ENCODE data around the gene PALLD. TPM values are rescaled to one million over a fixed set of nuclear protein-coding genes. Genes with fewer than 3 reads are reported as not detected.

The PALLD gene
- total and polyA plus RNA-seq, 2 donors (not counting 3 experiments of a cell fraction or from before 2014, with no cell fraction given) = 13.4 to 48.2 TPM

DNA sequence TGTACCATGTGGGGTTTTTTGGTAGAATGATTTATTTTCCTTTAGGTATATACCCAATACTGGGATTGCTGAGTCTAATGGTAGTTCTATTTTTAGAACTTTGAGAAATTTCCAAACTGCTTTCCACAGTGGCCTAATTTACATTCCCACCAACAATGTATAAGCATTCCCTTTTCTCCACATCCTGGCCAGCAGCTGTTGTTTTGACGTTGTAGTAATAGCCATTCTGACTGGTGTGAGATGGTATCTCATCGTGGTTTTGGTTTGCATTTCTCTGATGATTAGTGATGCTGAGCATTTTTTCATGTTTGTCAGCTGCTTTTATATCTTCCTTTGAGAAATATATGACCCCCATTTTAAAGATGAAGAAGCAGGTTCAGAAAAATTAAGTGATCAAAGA is 359.5 kb downstream of the PALLD start:
- H3K27me3 ChIP-seq (ENCODE audit: control insufficient read depth in 2 of 2, insufficient read depth in 2 of 2, low read length in 2 of 2) = no peaks in the 10 kb centered on the region
- DNase-seq (ENCODE audit: low read depth, low spot score) (no peak), FAIRE-seq (no peak)
- no peaks in the 10 kb centered on the region for H3K9me1 ChIP-seq (replicated peaks; ENCODE audit: control insufficient read depth, extremely low read depth, insufficient read depth, low read length)
- peaks cover 0 to 3% of the 10 kb centered on the region in 2 experiments for H3K36me3 ChIP-seq (ENCODE audit: control insufficient read depth in 2 of 2, extremely low read depth in 1 of 2, insufficient read depth in 2 of 2, low read length in 2 of 2)
- peak; percentile 31 for TF ChIP-seq GATA2 (IDR thresholded peaks at IDR 0.05; ENCODE audit: insufficient read depth, insufficient read length, low read depth, low read length)
- no peak for TF ChIP-seq EZH2 (IDR thresholded peaks at IDR 0.05; ENCODE audit: borderline replicate concordance, low read depth, low read length, severe bottlenecking)
- H3K4me1 ChIP-seq (ENCODE audit: control insufficient read depth, extremely low read depth, insufficient read depth, low read length) = no peaks in the 10 kb centered on the region
- no peaks in the 10 kb centered on the region for H4K20me1 ChIP-seq (replicated peaks; ENCODE audit: control insufficient read depth, extremely low read depth, insufficient read depth, low read length)
- H3K9ac ChIP-seq (replicated peaks; ENCODE audit: extremely low read depth, insufficient read depth, low read length) = no peak overlapping the region
- no peak overlapping the region for H3K27ac ChIP-seq (ENCODE audit: insufficient read depth, low read depth, low read length)
- no peak overlapping the region for H3K4me2 ChIP-seq (ENCODE audit: insufficient read depth, low read length)
- BruUV-seq (replicated peaks) = no TSS peak
- H3K9me3 ChIP-seq (replicated peaks; ENCODE audit: control insufficient read depth, insufficient read depth, low read length) = no peaks in the 10 kb centered on the region
- intact Hi-C loops (cut with micrococcal nuclease) (no loop called here), dilution Hi-C loops (cut with MboI; ENCODE audit: extremely low pct_ligation_motif_present, low sequenced_read_pairs) (no loop called here)
- CTCF ChIA-PET = no interaction called here
- no peaks in the 10 kb centered on the region for H3K79me2 ChIP-seq (ENCODE audit: control insufficient read depth, insufficient read depth, low read length)
- no peak overlapping the region for H2AFZ ChIP-seq (ENCODE audit: low read depth, low read length)
- H3K4me3 ChIP-seq (replicated peaks in 1 of 3; ENCODE audit: insufficient read depth in 1 of 3, low read depth in 1 of 3, low read length in 3 of 3) = no peak overlapping the region
- POLR2A ChIA-PET = interaction anchor here (0.9 kb wide), 1 partner anchor 15 kb away, joined by 3 read pairs; no protein-coding TSS in a partner anchor

DNA sequence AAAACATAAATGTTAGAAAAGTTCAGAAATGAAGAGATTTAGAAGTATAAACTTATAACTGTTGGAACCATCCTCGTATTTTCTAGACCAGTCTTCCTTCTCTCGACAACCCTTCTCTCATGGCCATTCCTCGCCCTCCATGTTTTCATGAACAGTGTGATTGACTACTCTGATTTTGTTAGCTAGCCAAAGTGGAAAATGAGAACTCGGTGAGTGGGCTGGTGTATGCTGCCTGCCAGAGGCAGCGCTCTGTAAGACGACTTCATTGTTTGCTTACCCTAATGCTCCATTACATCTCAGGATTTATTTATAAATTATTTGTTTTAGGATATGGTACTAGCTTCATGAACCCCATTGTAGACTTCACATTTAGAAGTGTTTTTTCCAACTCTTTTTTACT is 360.2 kb downstream of the PALLD start:
- Histone ChIP-seq H3K79me2 (ENCODE audit: control insufficient read depth, insufficient read depth, low read length) (no peaks in the 10 kb centered on the region), H3K27ac (ENCODE audit: insufficient read depth, low read depth, low read length) (no peak overlapping the region), H3K9ac (replicated peaks; ENCODE audit: extremely low read depth, insufficient read depth, low read length) (no peak overlapping the region), H3K4me3 (replicated peaks in 1 of 3; ENCODE audit: insufficient read depth in 1 of 3, low read depth in 1 of 3, low read length in 3 of 3) (no peak overlapping the region), H4K20me1 (replicated peaks; ENCODE audit: control insufficient read depth, extremely low read depth, insufficient read depth, low read length) (no peaks in the 10 kb centered on the region), H3K27me3 (ENCODE audit: control insufficient read depth in 2 of 2, insufficient read depth in 2 of 2, low read length in 2 of 2) (no peaks in the 10 kb centered on the region), H3K9me1 (replicated peaks; ENCODE audit: control insufficient read depth, extremely low read depth, insufficient read depth, low read length) (no peaks in the 10 kb centered on the region), H3K4me1 (ENCODE audit: control insufficient read depth, extremely low read depth, insufficient read depth, low read length) (no peaks in the 10 kb centered on the region), H3K36me3 (ENCODE audit: control insufficient read depth in 2 of 2, extremely low read depth in 1 of 2, insufficient read depth in 2 of 2, low read length in 2 of 2) (peaks cover 0 to 3% of the 10 kb centered on the region in 2 experiments), H3K9me3 (replicated peaks; ENCODE audit: control insufficient read depth, insufficient read depth, low read length) (no peaks in the 10 kb centered on the region), H3K4me2 (ENCODE audit: insufficient read depth, low read length) (no peak overlapping the region), H2AFZ (ENCODE audit: low read depth, low read length) (no peak overlapping the region)
- TF ChIP-seq POLR2A (IDR thresholded peaks at IDR 0.05; ENCODE audit: low read depth, low read length) (no peak), MYC (IDR thresholded peaks at IDR 0.05; ENCODE audit: low read depth, low read length) (no peak)
- intact Hi-C loops (cut with micrococcal nuclease) (no loop called here), dilution Hi-C loops (cut with MboI; ENCODE audit: extremely low pct_ligation_motif_present, low sequenced_read_pairs) (no loop called here)
- ChIA-PET CTCF (no interaction called here), POLR2A (no interaction called here)
- no TSS peak for BruUV-seq (replicated peaks)
- no peak for FAIRE-seq
- DNase-seq (ENCODE audit: low read depth, low spot score) = no peak

Measured in endothelial cell of umbilical vein (primary cell).